Activated gamma-delta T cell treated with Interleukin-2 at 50 U/mL for 16 hours (primary cell): ENCODE measurements around the gene HDAC6.

Experiments used
- DNase-seq: peaks from one replicate; pipeline ENCODE4 v3.0.0-alpha.2; 2020

The HDAC6 gene

GRCh38 chrX:48801280-48802088, at the start of gene HDAC6:
Gene HDAC6 (plus strand): TSS chrX:48802067. CDS start chrX:48802693, 626 bp downstream.
- peak; percentile 91 for DNase-seq

- no peak for DNase-seq
Measured at GRCh38 chrX:48752498-48752897, 49.4 kb upstream of the HDAC6 start.

GRCh38 chrX:48753708-48754228, 48.1 kb upstream of the HDAC6 start:
- DNase-seq, result no peak

DNA sequence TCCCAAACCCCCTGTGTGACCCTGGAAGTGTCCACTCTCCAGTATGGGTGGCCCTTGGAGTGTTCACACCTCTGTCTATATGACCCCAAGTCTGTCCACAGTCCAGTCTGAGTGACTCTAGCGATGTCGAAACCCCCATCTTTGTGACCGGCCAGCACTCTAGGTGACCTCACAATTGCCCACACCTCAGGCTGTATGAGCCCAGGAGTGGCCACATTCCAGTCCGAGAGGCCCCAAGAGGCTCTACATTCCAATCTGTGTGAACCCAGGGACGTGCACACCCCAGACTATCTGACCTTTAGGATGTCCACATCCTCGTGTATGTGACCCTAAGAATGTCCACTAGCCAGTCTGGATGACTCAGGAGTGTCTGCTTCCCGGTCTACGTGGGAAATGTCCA, 47.6 kb upstream of the HDAC6 start:
- no peak for DNase-seq

GRCh38 chrX:48761674-48762471, 40.0 kb upstream of the HDAC6 start, which contains the start of gene GLOD5:
Gene GLOD5 (plus strand): TSS chrX:48761747. CDS start chrX:48761791, 44 bp downstream.
- DNase-seq, result no peak

- no peak for DNase-seq
Measured at GRCh38 chrX:48769230-48769629, 32.6 kb upstream of the HDAC6 start.

GRCh38 chrX:48770296-48770695, 31.6 kb upstream of the HDAC6 start:
- DNase-seq, result no peak

DNA sequence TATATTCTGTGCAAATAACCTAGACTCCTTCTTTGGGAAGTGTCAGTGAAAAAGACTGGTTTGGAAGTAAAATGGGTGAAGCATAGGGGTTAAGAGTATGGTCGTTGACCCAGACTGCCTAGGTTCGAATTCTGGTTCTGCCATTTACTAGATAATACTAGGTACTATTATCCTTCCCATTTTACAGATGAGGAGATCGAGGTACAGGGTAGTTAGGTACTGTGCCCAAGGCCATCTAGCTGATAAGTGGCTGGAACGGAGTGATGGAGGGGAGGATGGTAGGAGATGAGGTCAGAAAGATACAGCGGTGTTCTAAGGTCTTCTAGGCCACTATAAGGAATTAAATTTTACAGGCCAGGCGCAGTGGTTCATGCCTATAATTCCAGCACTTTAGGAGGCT, 29.3 kb upstream of the HDAC6 start:
- no peak for DNase-seq

DNA sequence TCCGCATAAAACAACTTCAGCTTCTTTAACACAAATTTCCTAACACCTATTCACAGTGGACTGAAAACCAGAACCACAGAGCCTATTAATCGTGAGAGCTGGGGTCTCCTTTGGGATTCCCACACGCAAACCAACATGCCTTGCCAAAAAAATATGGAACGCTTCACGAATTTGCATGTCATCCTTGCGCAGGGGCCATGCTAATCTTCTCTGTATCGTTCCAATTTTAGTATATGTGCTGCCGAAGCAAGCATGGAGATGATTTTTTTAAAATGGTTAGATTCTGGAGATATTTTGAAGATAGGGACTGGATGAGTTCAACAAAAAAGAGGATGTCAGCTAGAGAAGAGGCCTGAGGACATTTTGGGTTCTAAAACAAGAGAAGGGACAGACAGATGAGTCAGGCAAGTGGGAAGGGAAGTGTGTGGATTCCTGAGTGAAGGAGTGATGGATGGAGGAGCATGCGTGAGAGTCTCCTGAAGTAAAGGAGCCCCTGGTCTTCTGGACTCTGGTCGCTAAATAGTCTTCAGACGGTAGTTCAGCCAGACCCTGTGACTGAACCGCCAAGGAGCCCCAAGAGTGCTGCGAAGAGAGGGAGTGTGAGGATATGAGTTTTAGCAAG, 24.9 kb upstream of the HDAC6 start:
- DNase-seq, result no peak

DNA sequence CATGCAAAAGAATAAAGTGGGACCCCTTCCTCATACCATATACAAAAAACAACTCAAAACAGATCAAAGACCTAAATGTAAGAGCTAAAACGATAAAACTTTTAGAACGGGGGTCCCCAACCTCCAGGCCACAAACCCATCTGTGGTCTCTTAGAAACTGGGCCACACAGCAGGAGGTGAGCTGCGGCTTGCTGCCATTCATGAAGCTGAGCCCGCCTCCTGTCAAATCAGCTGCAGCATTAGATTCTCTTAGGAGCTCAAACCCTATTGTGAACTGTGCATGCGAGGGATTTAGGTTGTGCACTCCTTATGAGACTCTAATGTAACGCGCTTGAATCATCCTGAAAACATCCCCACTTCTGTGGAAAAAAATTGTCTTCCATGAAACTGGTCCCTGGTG, 22.5 kb upstream of the HDAC6 start:
- DNase-seq, result no peak

DNA sequence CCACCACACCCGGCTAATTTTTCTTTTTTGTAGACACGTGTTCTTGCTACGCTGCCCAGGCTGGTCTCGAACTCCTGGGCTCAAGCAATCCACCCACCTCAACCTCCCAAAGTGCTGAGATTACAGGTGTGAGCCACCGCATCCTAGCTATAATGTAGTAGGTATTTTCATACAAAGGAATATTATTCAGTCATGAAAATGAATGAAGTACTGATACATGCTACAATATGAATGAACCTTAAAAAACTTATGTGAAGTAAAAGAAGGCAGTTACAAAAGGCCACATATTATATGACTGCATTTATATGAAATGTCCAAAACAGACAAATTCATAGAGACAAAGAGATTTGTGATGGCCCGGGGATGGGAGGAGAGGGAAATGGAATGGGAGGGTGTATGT, 20.2 kb upstream of the HDAC6 start:
- DNase-seq, result no peak

DNA sequence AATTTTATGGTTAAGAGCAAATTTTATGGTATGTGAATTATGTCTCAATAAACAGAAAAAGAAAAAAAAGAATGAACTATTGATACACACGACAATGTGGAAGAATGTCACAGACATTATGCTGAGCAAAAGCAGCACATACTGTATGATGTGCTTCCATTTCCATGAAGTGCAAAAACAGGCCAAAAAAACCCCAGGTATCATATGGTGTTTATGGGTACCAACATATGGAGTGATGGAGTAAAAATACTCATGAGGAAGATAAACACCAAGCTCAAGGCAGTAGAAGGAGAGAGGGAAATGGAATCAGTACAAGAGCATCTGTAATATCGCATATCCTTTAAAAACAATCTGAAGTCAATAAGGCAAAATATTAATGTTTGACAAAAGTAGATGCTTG, 19.7 kb upstream of the HDAC6 start:
- no peak for DNase-seq

DNA sequence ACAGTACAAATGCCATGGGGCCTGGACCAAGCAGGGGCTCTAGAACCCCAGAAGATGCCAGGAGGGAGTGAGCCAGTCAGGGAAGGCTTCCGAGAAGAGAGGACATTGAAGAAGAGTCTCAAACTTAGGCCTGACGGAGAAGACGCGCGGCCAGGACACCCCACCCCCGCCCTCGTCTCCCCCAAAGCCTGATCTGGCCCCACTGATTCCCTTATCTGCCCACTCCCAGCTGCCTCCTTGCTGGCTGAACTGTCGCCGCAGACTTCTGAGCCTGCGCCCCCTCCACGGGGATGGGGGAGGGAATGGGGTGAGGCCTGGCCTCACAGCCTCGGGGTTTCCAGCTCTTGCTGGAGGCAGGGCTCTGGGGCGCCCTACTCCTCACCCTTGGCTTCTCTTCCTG, 19.1 kb upstream of the HDAC6 start:
- DNase-seq, result no peak

DNA sequence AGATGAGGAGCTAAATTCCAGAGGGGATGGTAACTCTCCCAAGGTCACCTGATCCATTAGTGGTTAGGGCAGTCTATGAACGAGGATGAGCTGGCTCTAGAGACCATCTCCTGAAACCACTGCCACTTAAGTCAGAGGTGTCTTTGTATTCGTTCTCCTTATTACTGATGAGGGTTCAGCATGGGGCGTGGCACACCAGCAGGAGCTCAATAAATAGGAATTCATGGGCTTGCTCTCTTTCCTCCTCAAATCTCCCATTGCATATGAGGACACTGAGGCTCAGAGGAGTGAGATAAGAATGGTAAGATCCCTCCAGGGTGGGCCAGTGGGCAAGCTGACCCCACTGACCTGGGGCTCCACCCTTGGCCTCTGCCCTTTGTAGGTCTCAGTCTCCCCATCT, 17.1 kb upstream of the HDAC6 start:
- no peak for DNase-seq

- DNase-seq, result no peak
Measured at GRCh38 chrX:48785186-48785539, 16.7 kb upstream of the HDAC6 start.

DNA sequence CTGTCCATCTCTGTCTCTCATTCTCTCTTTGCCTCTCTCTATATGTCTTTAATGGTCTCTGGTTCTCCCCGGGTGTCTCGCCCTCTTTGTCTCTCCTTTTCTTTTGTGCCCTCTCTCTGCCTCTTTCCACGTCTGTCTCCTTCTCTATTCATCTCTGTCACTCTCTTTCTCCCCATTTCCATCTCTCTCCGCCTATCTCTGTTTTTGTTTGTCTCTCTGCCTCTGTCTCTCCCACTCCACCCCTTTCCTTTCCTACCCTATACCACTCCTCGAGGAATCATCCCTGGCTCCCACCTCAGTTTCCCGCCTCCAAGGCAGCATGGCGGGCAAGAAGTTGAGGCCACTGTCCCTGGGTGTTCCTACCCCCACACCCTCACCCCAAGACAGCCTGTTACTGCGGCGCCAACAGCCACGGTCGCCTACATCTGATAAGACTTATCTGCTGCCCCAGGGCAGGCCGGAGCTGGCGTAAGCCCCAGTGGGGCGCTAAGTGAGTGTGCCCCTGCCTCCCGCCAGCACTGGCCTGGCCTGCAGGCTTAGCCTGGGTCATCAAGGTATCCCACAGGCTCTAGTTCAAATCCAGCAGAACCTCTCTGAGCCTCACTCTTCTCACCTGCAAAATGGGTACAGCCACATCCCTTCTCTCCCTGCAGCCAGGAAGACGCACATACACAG, 16.2 kb upstream of the HDAC6 start:
- DNase-seq, result no peak

DNA sequence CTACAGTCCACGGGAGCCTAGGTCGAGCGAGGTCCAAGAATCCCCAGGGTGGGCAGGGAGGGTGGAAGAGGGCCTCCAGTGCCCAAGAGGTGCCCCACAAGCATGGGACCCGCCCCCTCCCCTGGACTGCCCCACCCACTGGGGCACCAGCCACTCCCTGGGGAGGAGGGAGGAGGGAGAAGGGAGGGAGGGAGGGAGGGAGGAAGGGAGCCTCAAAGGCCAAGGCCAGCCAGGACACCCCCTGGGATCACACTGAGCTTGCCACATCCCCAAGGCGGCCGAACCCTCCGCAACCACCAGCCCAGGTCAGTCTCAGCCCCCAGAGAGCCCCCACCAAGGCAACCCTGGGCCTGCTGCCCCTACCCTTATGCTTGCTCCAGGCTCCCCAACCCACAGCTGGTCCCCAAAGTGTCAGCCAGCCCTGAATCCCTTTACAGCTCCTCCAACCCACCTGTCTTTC, 15.5 kb upstream of the HDAC6 start, which contains the start of gene GATA1:
TSS of gene GATA1 (plus strand) at position 250 of the 460 bp plus-strand sequence. CDS start 4,520 bp downstream, outside the sequence.
- no peak for DNase-seq

DNA sequence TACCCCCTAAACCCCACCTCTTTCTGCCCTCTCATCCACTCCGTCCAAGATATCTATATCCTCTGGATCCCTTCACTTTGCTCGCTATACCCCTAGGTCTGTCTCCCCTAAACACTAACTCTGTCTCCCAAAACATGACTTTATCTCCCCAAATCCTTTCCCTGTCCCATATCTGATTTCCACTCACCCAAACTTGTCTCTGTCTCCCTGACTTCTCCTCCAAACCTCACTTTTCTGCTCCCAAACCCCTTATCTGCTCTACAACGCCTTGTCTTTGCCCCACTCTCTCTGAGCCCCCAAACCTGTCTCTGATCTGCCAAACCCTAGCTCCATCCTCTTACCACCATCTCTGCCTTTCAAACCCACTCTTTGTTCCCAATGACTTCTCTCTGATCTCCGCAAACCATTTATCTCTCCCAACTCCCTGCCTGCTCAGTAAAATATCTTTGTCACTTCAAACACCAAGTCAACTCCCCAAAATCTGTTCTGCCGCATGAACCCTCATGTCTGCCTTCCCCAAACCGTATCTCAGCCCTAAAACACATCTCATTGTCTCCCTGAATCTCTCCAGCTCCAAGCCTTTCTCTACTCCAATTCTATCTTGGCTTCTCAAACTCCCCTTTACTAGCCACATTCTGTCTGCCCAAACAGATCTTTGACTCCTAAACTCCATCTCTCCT, 14.9 kb upstream of the HDAC6 start:
- DNase-seq, result no peak

GRCh38 chrX:48787505-48788443, 14.1 kb upstream of the HDAC6 start:
- no peak for DNase-seq

GRCh38 chrX:48789366-48790220, 12.3 kb upstream of the HDAC6 start:
- no peak for DNase-seq
